ENCODE measurements around the gene MMP7.

Gene MMP7, protein sequence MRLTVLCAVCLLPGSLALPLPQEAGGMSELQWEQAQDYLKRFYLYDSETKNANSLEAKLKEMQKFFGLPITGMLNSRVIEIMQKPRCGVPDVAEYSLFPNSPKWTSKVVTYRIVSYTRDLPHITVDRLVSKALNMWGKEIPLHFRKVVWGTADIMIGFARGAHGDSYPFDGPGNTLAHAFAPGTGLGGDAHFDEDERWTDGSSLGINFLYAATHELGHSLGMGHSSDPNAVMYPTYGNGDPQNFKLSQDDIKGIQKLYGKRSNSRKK

DNA sequence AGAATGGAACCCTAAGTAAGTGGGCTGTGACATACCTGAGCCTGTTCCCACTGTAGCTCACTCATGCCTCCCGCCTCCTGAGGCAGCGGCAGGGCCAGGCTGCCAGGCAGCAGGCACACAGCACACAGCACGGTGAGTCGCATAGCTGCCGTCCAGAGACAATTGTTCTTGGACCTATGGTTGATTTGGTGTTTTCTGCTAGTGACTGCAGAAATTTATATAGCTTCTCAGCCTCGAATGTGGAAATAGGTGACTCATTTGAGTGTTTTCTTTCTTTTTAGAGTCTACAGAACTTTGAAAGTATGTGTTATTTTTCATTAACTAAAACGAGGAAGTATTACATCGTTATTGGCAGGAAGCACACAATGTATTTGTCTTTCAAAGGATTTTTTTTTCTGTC is at the start of gene MMP7:
Gene MMP7 (minus strand): TSS at position 190 of the 400 bp plus-strand sequence. CDS start 47 bp downstream, at position 143.
- no peak for DNase-seq

DNA sequence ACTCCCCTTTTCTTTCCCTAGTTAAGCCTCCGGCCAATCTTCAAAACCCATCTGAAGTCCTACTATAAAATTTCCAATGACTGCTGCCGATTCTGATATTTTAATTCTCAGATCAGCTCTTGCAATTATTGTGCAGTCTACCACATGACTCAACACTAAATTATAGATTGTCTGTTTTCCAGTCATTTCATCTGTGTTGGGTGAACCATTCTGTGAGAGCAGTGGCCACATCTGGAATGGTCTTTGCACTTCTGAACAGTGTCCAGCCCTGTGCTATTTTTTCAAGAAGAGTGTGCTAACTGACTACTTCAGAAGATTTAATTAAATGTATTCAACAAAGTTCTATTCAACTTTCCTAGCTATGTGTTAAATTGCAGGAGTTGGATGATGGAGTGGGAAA is 47.2 kb upstream of the MMP7 start:
- DNase-seq, result no peak

DNA sequence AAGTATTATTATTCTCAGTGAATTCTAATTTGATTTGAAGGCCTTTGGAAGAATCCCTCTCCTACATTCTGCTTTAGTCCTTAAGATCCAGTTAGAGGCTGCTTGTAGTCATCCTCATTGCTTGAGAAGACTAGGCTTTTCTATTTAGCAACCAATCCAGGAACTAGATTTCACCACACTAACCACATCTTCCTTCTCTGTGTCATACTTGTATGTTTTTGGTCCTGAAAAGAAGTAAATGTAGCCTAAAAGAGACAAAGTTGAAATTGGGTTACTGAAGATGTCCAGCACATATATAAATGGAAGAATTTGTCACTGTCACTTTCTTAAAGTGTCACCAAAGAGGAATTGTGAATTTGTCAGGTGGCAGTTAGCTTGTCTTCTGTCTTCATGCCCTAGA is 46.6 kb upstream of the MMP7 start:
- DNase-seq, result no peak

DNA sequence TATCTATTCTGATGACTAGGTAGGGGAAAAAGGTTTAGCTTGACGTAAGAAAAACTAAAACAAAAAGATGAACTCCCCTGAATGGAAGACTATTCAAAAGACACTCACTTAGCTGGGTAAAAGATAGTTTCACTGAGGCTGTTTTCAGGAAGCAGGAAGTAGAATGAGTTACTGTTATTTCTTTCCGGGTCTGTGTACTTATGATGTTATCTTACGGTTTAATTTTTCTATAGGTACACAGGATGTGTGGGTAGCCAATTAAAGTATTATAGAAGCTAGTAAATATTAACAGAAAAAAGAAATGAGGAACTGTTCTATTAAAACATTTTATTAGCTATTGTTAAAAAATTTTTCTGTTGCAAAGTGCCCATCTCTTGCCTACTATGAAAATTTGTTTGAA is 45.8 kb upstream of the MMP7 start:
- DNase-seq, result no peak

DNA sequence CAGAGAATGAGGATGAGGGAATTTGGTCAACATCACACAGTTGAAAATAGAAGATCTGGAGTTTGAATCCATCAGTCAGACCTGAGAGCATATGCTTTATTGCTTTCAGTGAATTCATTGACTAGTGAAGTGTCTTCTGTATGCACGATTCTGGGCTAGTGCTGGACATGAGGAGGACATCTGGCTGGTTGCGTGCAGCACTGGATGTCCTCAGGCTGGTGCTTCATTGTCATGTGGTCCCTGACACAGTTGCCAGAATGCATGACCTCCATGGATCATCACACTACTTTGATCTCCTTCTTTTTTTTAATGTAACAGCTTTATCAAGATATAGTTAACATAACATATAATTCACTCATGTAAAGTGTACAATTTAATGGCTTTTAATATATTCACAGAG is 44.5 kb upstream of the MMP7 start:
- no peak for DNase-seq

DNA sequence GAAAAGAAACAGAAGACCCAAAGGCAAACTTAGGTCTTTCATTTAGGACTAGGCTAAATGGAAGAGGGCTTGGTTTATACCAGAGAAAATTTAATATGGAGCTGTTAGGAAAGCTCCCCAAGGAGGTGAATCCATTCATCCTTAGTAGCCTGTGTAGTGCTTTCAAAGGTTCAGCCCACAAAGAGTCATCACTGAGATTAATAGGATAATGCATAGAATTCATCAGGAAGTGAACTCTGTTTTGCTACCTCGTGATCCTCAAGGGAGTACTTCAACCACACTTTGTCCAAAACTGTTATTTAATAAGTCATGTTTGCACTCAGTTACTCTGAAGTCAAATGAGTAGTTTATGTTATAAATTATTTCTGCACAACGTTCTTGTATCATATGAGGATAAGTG is 43.3 kb upstream of the MMP7 start:
- DNase-seq, result no peak

DNA sequence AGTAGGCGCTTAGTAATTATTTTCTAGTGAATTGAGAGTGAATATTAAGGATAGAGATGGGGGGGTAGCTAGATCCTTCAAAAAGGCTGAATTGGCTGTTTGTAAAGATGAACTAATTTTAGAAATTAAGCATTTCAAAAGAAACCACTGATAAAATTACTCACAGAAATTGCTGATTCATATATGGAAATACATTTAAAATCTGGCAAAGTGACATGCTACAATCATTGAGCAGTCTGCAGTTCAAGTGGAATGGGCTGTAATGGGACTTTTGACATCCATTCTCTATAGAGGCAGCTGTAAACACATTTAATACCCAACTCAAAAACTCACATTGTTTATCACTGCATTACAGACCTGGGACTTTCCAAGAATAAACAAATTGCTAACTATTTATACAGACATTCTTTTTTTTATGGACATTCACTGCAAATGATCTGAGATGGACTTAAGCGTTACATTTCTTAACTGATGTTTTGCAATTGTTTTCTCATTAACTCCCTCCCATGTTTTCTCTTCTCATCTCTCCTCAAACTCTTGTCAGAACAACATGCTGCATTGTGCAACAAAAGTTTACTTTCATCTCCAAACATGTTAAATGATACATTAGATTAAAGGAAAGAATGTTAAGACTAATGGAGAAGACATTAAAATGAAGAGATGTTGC is 42.1 kb upstream of the MMP7 start:
- no peak for DNase-seq

DNA sequence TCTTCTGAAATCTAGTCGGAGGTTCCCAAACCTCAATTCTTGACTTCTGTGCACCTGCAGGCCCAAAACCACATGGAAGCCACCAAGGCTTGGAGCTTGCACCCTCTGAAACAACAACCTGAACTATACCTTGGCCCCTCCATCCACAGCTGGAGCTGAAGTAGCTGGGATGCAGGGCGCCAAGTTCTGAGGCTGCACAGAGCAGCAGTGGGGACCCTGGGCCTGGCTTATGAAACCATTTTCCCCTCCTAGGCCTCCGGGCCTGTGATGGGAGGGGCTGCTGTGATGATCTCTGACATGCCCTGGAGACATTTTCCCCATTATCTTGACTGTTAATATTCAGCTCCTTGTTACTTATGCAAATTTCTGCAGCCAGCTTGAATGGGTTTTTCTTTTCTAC is 38.3 kb upstream of the MMP7 start:
- DNase-seq, result no peak

DNA sequence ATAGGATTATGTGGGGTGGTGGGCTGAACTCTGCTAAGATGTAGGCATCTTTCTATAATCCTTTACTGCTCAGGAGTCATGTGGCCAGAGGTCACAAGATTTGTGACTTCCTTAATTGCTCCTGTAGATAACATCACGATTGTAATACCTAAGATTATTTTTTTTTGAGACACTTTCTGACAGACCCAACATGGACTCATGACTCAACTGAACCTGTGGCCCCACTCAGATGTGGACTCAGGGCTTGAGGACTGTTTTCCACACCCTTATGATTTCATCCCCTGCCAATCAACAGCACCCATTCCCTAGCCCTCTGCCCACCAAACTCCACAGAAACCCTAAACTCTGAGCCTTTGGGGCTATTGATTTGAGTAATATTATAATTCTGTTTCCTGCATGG is 35.6 kb upstream of the MMP7 start:
- no peak for DNase-seq

DNA sequence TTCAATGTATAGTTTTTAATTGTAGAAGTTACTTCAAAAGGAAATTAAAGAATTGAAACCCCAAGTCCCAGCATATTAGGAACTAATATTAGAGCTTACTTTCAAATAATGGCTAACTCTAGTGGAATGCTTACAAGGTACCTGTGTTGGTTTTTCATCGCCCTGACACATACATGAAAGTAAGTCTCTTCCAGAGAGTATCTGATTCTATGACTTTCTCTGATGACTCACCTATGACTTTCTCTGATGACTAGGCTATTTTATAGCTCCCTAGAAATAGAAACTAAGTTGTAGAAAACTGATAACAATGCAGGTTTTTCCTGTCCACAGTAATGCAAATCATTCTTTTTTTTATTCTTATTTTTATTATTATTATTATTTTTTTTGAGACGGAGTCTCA is 33.6 kb upstream of the MMP7 start:
- DNase-seq, result no peak

DNA sequence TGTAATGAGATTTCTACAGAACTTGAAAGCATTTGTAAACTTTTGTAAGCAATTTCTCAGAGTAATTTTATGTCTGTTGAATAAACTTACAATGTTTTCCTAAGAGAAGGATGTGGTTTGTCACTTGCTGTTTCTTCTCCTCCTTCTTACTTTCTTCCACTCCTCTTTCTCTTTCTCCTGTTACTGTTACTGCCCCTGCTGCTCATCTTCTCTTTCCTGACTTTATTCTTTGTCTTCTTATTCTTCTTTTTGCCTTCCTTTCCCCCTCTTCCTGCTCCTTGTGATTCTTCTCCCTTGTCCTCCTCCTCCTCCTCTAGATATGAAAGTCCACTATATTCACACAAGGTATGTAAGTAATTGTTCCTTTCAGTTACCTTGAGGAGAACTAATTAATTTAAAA is 31.1 kb upstream of the MMP7 start:
- no peak for DNase-seq

DNA sequence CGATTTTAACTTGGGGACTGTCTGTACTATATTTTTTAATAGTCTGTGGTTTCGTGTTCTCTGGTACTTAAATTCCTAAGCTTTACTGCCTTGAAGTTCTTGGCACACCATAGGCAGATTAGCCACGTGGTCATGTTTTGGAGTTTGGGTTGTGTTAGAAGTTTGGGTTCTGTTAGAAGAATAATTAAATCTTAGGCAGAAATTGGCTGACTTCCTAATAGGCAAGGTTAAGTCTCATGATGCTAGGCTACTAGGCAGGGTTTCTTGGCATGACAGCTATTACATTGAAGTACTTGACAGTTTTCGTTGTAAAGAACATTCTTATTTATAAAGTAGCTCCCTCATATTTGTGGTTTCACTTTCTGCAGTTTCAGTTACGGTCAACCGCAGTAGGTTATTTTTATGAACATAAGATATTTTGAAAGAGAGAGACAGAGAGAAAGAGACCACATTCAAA is 30.0 kb upstream of the MMP7 start:
- DNase-seq, result no peak

DNA sequence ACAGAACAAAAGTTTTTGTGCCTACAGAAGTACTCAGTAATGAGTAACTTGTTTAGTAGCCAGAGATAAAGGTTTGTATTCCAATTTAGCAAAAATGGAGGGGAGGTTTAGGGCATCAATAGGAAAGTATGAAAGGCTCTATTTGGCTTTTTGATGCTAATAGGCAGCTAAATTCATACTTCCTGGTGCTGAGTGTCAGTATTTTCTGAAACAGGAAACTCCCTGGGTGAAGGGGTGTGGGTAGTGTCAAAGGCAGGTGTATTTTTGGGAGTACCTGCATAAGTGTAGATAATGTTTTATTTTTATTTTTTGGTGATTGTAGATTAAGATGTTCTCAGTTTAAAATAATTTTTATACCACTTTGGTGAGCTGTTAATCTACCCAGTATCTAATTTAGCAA is 29.3 kb upstream of the MMP7 start:
- DNase-seq, result no peak

DNA sequence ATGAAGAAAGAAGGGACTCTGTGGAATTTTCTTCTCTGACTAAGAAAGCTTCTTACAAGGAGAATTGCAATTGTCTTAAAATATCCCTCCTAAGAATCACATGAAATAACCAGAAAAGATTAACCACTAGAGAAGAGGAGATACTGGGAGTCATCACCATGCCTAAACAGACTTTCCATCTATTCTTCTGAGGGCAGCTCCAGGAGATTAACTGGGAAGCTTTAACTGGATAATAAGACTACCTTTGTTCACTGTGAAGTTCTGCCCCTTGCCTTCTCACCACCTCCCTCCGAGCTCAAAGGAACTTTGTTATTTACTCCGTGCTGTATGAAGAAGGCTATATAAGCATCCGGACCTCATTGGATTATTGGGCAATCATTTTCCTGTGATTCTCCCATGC is 24.5 kb upstream of the MMP7 start:
- DNase-seq, result no peak

DNA sequence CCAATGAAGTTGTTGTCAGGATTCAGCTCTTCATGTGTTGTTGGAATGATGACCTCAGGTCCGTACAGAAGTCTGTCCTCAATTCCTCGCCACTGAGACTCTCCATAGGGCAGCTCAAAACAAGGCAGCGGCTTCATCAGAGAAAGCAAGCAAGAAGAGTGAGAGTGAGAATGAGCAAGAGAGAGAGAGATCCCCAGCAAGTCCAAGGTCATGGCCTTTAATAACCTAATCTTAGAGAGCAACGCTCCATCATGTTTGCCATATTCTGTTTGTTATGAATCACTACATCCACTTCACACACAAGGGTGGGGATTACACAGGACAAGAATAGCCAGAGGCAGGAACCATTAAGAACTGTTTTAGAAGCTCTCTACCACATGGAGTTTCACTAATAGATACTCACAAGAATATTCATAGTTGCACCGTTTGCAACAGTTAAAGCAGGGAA is 23.3 kb upstream of the MMP7 start:
- no peak for DNase-seq

DNA sequence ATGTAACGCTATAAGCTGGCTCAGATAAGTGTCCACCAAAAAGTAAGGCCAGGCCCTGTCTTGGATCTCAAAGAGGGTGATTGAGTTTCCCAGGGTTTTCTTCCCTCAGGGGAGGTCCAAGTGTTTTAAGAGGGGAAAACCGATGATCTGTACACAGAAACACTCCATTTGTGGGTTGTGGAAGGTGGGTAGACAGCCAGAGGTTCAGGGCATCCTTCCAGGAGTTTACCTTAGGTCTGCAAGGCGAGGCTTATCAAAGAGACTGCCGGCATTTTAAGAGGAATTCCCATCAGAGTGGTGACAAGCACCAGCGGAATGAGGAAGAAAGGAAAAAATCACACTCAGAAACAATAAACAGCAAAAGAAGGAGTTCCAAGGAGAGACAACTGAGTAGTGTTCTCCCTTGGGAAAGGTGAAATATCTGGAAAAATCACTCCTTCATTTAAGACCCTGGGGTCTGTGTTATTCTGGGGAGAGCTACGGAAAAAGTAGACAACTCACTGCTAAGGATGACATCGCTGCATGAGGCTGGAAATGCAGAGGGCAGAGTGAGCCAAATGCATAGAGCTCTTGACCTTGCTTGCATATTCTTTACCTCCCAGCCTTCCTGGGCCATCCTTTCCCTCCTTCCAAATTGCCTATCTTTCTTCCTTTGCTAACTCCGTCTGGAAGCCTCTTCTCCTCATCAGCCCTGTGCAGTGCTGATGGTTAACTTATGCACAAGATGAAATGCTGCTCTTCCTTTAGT is 22.1 kb upstream of the MMP7 start:
- DNase-seq, result no peak

DNA sequence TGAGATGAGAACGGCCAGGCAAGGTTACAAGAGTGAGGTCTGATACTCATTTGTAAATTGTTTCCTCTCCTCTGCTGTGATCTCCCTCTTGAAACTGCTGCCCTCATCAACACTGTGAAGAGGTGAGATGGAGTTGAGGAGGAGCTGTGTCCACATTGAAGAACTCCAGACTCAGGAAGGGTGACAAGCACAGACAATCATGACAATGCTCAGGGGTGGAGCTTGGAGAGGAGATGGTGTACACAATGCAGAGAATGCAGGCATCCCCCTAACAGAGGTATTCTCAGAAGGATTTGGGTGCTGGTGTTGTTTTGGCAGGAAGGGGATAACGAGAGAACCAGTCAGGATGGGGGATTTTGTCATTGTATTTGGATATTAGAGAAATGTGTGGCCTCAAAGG is 21.5 kb upstream of the MMP7 start:
- DNase-seq, result no peak

DNA sequence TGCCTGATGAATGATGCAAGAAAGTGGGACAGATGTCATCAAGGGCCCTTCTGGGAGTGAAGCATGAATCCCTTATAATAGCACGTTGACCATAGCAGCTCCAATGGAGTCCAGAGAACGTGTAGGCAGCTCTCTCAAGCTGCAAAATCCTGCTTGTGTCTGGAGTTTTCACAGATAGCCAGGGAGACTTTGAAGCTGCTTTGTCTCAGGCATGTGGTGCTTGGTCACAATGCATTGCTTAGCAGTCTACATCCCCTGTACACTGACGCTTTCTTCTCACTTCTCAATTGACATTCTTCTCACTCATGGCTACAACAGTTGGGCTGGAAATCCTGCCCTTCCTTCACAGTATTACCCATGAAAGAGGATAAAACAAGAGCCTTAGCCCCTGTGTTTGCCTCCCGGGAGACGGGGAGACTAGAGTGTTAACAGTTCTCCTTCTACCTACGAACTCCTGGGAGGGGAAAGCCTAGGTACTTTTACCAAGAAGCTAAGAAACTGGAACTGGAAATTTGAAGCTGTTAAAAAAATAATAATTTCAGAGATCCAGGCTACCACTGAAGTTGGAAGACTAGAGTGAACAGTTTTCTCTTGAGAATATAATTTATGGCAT is 20.7 kb upstream of the MMP7 start:
- DNase-seq, result no peak

DNA sequence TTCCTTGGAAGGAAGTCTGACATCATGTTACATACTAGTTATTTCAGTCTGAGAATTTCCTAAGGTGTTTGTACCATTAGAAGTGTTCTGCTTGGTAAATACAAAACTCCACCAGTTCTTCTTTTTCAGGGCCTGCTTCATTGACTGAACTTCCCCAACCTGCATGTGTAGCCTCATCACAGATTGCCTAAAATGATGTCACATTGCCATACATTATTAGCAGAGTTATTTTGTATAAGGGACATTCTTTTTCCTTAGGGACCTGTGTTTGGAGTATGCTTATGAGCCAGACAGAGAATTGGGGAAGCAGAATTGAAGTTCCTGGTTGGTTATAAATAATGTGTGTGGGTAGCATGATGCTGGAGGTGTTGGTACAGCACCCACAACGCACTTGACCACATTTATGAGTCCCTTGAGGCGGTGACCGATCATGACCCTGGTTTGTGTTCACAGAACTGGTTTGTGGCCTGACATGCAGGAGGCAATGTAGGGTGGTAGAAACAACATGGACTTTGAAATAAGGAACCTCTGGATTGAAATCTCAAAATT is 16.4 kb upstream of the MMP7 start:
- no peak for DNase-seq

DNA sequence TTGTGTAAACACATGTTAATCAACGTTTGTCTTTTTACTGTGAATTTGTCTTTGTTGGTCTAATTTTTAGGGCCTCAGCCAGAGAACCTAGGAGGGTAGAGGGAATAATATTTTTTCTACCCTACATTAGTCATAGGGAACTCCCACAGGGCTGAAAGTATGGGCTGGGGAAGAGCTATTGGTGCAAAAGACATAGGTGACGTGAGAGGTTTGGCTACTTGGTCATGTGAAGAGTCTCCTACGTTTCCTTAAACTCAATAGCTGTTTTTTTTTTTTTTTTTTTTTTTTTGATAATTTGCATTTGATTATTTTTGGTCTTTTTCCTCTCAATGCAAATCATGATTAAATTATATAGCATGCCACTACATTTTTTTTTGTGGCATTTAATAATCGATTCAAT is 15.9 kb upstream of the MMP7 start:
- DNase-seq, result no peak

DNA sequence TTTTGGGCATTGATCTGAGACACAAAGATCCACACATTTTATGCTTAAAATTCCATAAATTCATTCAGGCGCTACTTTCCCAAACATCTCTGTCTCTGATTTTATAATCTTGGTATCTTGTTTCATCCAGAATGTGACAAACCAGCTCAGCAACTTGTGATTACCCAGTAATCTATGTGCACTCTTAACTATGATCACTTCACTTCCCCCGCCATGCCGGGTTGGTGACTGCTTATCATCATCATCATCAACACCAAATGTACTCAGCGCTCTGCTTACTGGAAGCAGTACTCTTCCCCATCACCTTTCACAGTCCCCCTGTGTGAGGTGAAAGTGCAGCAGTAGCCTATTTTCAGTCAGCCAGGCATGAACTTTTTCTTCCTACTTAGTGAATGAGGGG is 15.2 kb upstream of the MMP7 start:
- DNase-seq, result peak; percentile 27

DNA sequence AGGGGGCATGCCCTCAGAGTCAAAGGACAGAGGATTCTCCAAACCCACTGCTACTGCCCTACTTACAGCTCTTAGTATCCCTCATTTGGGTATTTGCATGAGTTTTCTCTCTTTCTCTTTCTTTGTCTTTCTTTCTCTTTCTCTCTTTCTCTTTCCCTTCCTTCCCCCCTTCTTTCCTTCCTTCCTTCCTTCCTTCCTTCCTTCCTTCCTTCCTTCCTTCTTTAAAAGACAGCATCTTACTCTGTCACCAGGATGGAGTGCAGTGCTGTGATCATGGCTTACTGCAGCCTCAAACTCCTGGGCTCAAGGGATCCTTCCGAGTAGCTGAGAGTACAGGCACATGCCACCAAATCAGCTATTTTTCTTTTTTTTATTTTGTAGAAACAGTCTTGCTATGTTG is 14.0 kb upstream of the MMP7 start:
- no peak for DNase-seq

DNA sequence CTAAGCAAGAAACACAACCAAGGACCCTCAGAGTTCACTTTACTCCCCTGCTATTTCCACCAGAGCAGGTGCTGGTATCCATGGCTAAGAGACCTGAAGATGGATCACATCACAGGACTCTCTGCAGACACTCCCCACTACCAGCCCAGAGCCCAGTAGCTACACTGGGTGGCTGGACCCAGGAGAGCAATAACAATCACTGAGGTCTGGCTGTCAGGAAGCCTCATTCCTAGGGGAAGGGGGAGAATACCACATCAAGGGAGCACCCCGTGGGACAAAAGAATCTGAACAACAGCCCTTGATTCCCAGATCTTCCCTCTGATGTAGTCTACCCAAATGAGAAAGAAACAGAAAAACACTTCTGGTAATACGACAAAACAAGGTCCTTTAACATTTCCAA is 9.0 kb upstream of the MMP7 start:
- no peak for DNase-seq

All from stimulated activated CD8-positive, alpha-beta memory T cell treated with anti-CD3 and anti-CD28 coated beads, Interleukin-4, amount 100 ng/mL, for 48 hours (primary cell).